ENCODE results near the gene ZSCAN4. TPM values are rescaled to one million over a fixed set of nuclear protein-coding genes. Genes with fewer than 3 reads are reported as not detected.

ZSCAN4 gene
- under 1 TPM in 1 of 2 donors, not detected in 1; 0.13 TPM for total RNA-seq
- long read RNA-seq, result 0 reads

DNA sequence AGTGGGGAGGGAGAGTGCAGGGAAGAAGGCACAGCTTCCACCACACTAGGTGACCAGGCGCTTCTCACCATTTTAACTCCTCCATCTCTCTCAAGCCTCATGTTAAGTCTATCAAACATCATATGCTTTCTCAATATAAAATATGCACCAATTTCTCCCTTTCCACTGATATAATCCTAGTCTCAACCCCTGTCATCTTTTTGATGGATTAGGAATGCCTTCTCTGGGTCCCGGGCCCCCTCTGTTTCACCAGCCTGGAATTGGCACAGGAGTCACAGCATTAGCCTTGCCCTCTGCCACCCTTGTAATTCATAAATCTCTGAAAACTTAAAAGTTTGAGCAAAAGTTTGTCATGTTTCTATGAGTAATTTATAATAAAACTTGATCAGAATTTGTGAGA is at the start of gene ZSCAN4:
ZSCAN4 (plus strand) TSS at position 301 of the 400 bp plus-strand sequence. CDS start 7,211 bp downstream, outside the sequence.
- intact Hi-C loops (cut with DNase I), result no loop called here
- ATAC-seq (no peak), DNase-seq (no peak)

GRCh38 chr19:57620673-57621348 is 47.9 kb upstream of the ZSCAN4 start:
- intact Hi-C loops (cut with DNase I), result no loop called here
- DNase-seq (no peak), ATAC-seq (no peak)

DNA sequence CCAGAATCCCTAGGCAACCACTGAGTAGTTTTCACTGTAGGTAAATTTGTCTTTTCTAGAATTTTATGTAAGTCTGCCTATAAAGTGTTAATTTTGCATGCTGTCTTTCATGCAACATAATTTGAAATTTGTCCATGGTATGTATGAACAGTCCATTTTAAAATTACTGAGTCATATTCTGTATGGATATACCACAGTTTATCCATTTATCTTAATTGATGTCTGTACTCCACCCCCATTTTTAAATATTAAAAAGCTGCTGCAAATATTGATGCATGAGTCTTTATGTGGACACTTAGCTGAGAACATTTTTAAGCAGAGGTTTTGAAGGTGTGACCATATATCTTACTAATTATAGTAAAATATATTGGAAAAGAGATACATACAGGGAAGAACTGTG is 45.6 kb upstream of the ZSCAN4 start:
- no peak for DNase-seq
- no peak for ATAC-seq
- intact Hi-C loops (cut with DNase I), result no loop called here

- peak; percentile 96 for DNase-seq
- peak; percentile 100 for ATAC-seq
- intact Hi-C loops (cut with DNase I), result no loop called here
Observed at GRCh38 chr19:57632987-57633831, 35.5 kb upstream of the ZSCAN4 start, which contains the start of gene ZNF211. Gene ZNF211 (plus strand): TSS chr19:57633168. CDS start chr19:57633347, 179 bp downstream.

DNA sequence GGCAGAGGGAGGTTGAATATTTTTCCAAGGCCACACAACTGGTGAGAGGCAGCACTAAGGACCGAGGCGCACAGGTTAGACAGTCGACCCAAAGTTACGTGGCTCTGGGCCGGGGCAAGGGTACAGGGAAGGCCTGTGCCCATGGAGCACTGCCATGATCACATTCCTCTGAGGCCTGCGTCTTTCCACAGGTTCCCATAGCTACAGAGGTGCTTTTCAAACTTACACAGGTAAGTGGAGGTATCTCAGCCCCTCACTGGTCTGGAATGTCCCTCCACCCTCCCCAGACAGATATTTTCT is 35.0 kb upstream of the ZSCAN4 start:
- no peak for DNase-seq
- peak in 1 of 2 donors; percentile 22 for ATAC-seq
- intact Hi-C loops (cut with DNase I), result no loop called here

GRCh38 chr19:57637379-57637778 is 31.4 kb upstream of the ZSCAN4 start:
- intact Hi-C loops (cut with DNase I), result no loop called here
- ATAC-seq (no peak), DNase-seq (no peak)

- intact Hi-C loops (cut with DNase I), result no loop called here
- ATAC-seq, result no peak
- DNase-seq, result no peak
Observed at GRCh38 chr19:57641715-57642234, 27.0 kb upstream of the ZSCAN4 start.

GRCh38 chr19:57642396-57643046 is 26.2 kb upstream of the ZSCAN4 start:
- intact Hi-C loops (cut with DNase I), result no loop called here
- no peak for ATAC-seq
- no peak for DNase-seq

- ATAC-seq (no peak), DNase-seq (no peak)
- intact Hi-C loops (cut with DNase I), result no loop called here
Observed at GRCh38 chr19:57643734-57644133, 25.0 kb upstream of the ZSCAN4 start.

DNA sequence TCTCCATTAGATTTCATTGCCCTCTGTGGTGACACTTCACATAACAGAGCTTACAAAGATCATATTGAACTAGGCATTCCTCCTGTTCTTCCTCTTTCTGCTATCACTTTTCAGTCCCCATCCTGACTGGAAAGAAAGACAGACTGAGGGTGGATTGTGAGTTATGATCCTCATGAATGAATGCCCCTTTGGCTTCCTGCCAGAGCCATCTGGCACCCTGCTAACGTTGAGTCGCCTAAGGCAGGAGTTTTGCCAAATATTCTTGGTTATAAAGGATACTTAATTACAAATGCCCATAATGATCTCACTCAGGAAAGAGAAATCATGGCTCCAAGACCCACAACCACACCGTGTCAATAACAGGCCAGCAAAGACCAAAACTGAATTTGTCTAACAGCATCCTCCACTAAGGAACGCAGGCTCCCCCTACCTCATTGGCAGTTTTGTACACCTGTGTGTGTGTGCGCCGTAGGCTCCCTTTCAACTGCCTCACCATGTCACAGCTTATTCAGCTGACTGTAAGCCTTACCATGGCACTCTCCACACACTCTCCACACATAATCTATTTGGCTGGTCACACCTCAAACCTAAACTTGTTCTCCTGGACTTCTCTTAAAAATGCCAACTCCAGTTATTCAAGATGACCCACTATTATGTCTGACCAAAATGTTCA is 20.3 kb upstream of the ZSCAN4 start:
- ATAC-seq, result no peak
- intact Hi-C loops (cut with DNase I), result no loop called here
- DNase-seq, result no peak

- intact Hi-C loops (cut with DNase I), result no loop called here
- DNase-seq (no peak), ATAC-seq (no peak)
Observed at GRCh38 chr19:57651654-57651996, 17.1 kb upstream of the ZSCAN4 start.

DNA sequence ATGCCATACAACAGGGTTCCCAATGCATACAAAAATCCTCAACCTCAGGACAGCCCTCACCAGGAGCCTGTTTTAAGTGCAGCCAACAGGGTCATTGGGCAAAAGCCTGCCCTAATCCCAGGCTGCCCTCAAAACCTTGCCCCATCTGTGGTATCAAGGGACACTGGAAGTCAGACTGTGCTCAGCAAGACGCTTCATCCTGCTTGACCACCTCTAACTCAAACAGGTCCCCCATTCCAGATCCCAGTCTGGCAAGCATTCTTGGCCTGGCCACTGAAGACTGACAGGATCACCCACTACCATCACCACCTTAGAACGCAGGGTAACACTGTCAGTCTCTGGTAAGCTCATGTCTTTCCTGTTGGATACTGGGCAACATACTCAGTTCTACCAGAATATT is 15.0 kb upstream of the ZSCAN4 start:
- DNase-seq, result no peak
- intact Hi-C loops (cut with DNase I), result no loop called here
- no peak for ATAC-seq

DNA sequence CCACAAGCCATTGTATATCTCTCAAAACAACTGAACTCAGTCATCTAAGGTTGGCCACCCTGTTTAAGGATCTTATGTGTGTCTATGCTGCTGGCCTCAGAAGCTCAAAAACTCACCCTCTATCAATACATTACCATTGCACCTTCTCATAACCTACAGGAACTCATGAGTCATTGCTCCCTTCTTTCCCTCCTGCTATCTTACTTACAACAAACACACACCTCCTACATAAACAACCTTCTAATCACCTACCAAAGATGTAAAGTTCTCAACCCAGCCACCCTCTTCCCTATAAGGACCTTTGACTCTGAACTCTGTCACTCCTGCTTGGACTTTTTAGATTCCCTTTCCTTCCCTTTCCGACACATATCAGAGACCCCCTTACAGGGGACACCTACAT is 13.3 kb upstream of the ZSCAN4 start:
- DNase-seq, result no peak
- no peak for ATAC-seq
- intact Hi-C loops (cut with DNase I), result no loop called here

DNA sequence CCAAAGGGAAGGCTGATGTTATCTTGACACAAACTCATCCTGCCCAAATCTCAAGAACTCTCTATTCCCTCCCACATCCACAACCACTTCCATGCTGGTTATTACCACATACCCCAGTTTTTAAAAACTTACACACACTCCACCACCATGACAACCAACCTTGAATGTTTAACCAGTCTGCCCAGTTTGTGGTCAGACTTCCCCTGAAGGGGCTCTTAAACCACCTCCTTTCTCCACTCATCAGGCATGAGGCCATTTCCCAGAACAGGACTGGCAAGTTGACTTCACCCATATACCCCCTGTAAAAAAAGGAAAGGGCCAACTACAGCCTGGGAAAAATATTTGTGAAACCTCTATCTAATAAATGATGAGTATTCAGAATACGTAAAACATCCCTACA is 12.4 kb upstream of the ZSCAN4 start:
- DNase-seq (no peak), ATAC-seq (no peak)
- intact Hi-C loops (cut with DNase I), result no loop called here

GRCh38 chr19:57664269-57665127 is 4.2 kb upstream of the ZSCAN4 start:
- DNase-seq (peak; percentile 68), ATAC-seq (peak; percentile 91 to 98)
- intact Hi-C loops (cut with DNase I), result no loop called here

- ATAC-seq (no peak), DNase-seq (no peak)
- intact Hi-C loops (cut with DNase I), result no loop called here
Observed at GRCh38 chr19:57665261-57665806, 3.4 kb upstream of the ZSCAN4 start.

GRCh38 chr19:57667228-57667627 is 1.5 kb upstream of the ZSCAN4 start:
- intact Hi-C loops (cut with DNase I), result no loop called here
- DNase-seq, result no peak

DNA sequence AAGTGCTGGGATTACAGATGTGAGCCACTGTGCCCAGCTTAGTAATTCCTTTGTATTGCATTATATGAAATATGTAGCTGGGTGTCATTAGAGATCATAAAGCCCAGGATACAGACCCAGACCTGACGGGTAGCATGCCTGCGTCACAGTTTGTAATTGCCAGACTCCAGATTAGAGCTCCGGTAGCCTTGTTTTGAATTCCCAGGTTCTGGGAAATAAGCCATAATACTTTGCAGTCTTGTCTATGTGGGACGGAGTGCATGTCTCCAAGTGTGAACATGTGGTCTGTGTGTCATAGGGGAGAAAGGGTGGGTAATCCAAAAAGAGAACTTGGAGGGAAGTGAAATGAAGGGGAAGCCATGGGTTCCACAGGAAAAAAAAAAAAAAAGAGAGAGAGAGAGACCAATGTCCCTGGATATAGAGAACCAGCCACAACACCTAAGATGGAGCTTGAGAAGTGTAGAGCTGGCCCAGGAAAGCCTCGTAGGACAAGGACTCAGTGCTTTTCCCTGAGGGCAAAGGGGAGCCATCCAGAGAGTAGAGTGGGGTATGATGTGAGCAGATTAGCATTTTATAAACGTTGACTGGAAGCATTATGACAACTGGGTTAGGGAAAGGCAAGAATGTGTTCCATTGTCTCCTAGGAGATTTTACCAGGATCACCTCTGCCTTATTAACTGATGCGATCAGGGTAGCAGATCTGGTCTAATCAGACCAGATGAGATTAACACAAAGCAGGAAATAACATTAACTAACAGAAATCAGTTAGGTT is 2.6 kb downstream of the ZSCAN4 start:
- ATAC-seq, result no peak
- intact Hi-C loops (cut with DNase I), result no loop called here
- no peak for DNase-seq

More at GRCh38 chr19:57667228-57667627, 1.5 kb upstream of the ZSCAN4 start:
- ATAC-seq, result no peak

Data from left cardiac atrium (tissue), 4 donors.